Ovary (tissue), 3 donors: ENCODE measurements around the gene LTB.

Experiments used
- EP300 ChIP-seq: sonication (generic); formaldehyde crosslinking; IDR thresholded peaks from one replicate; pipeline ENCODE4 v1.6.1; 2017; ENCODE audit warnings: antibody characterized with exemption
- POLR2A ChIP-seq: fragments of 450-650 bp; IDR thresholded peaks from one replicate; pipeline ENCODE4 v1.6.1; 2017; ENCODE audit warnings: antibody characterized with exemption, mild to moderate bottlenecking, moderate library complexity
- TF ChIP-seq, protein P1 (sequence below), 3 donors: fragments of 450-650 bp in 2 of 3; fragments of 200-600 bp in 1 of 3; IDR thresholded peaks; one replicate each; pipeline versions ENCODE4 v1.5.1 to v1.8.0; 2016 to 2022; ENCODE audit warnings: antibody characterized with exemption in 3 of 3, mild to moderate bottlenecking in 1 of 3
- donor health status: DM: no; HTN: no; CAD: no.

DNA sequence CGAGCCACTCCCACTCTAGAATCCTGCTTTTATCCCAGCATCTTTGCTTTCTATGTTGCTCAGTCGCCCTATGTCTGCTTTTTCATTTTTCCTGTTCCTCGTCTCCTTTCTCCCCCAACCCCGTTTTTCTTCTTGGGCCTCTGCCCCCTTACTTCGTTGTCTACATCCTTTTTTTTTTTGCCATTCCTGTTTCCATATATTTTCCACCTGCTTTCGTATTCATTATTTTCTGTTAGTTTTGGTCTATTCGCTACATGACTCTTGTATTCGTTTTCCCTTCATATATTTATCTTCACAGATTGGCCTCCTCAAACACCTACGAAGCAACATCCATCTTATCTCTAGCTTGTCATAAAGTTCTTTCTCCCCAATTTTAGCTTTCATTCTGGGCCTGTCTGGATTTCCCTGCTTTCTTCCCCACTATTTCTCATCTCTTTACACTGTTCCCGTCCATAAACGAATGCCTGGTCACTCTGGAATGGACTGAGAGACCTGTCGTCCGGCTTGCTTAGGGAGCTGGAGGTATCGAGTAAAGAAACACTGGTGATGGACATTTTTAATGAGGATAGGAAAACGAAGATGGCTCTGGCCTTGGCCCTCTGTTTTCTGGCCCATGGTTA lies 39.2 kb upstream of the LTB start:
- TF ChIP-seq, protein P1, sequence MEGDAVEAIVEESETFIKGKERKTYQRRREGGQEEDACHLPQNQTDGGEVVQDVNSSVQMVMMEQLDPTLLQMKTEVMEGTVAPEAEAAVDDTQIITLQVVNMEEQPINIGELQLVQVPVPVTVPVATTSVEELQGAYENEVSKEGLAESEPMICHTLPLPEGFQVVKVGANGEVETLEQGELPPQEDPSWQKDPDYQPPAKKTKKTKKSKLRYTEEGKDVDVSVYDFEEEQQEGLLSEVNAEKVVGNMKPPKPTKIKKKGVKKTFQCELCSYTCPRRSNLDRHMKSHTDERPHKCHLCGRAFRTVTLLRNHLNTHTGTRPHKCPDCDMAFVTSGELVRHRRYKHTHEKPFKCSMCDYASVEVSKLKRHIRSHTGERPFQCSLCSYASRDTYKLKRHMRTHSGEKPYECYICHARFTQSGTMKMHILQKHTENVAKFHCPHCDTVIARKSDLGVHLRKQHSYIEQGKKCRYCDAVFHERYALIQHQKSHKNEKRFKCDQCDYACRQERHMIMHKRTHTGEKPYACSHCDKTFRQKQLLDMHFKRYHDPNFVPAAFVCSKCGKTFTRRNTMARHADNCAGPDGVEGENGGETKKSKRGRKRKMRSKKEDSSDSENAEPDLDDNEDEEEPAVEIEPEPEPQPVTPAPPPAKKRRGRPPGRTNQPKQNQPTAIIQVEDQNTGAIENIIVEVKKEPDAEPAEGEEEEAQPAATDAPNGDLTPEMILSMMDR (IDR thresholded peaks at IDR 0.05), result no peak
- no peak for TF ChIP-seq POLR2A
- TF ChIP-seq EP300, result no peak
